Cardiac muscle cell (in vitro differentiated cells and primary cell): ENCODE data around the gene SKA3. TPM values are rescaled to one million over a fixed set of nuclear protein-coding genes. Genes with fewer than 3 reads are reported as not detected.
"Not testable (repeated sequence)": the region's sequence is repeated elsewhere in the genome, so short reads cannot be mapped to it uniquely, and the experiment has no call there.

ENCODE experiments used
- DNase-seq, 2 donors: peaks; one replicate each; pipeline versions ENCODE4 v3.0.0 to v3.0.0-alpha.2; 2010 to 2017; ENCODE audit warnings: low read depth in 1 of 2, low spot score in 1 of 2
- H3K27ac ChIP-seq: fragments of 200-600 bp; sonication (generic); 2 replicates; pipeline ENCODE4 v1.5.1; 2016
- H3K27me3 ChIP-seq: fragments of 200-600 bp; sonication (generic); 2 replicates; pipeline ENCODE4 v1.6.0; 2016; ENCODE audit warnings: control low read depth
- H3K36me3 ChIP-seq: fragments of 200-600 bp; sonication (generic); 2 replicates; pipeline ENCODE4 v1.5.1; 2016; ENCODE audit warnings: control low read depth
- H3K4me1 ChIP-seq: fragments of 200-600 bp; sonication (generic); 2 replicates; pipeline ENCODE4 v1.8.1; 2017; ENCODE audit warnings: low read depth, mild to moderate bottlenecking, mixed run types
- H3K4me3 ChIP-seq: fragments of 200-600 bp; sonication (generic); 2 replicates; pipeline ENCODE4 v1.5.1; 2016; ENCODE audit warnings: mild to moderate bottlenecking
- H3K9me3 ChIP-seq: fragments of 200-600 bp; sonication (generic); 2 replicates; pipeline ENCODE4 v1.5.1; 2017; ENCODE audit warnings: low read depth, mild to moderate bottlenecking, control low read depth
- polyA plus RNA-seq: library from polyadenylated mRNA; unstranded; fragments of >200 nt; fragmentation: Nextera tagmentation; extraction: Ambion mirVana; gene quantifications from 2 replicates; pipeline ENCODE4 v1.2.1, GENCODE V29; 2016
- total RNA-seq: library from RNA; depleted of rRNA; stranded (reverse); fragments of >200 nt; gene quantifications from 2 replicates; pipeline ENCODE4 v1.2.3, GENCODE V29; 2016
- TF ChIP-seq, protein P1 (sequence below): IDR thresholded peaks from 2 replicates; pipeline ENCODE4 v1.5.1; 2012; ENCODE audit warnings: low read depth, mild to moderate bottlenecking, low read length

The SKA3 gene
- total RNA-seq (4.1 and 7.8 TPM in 2 replicates), polyA plus RNA-seq (5.1 and 16.9 TPM in 2 replicates)

DNA sequence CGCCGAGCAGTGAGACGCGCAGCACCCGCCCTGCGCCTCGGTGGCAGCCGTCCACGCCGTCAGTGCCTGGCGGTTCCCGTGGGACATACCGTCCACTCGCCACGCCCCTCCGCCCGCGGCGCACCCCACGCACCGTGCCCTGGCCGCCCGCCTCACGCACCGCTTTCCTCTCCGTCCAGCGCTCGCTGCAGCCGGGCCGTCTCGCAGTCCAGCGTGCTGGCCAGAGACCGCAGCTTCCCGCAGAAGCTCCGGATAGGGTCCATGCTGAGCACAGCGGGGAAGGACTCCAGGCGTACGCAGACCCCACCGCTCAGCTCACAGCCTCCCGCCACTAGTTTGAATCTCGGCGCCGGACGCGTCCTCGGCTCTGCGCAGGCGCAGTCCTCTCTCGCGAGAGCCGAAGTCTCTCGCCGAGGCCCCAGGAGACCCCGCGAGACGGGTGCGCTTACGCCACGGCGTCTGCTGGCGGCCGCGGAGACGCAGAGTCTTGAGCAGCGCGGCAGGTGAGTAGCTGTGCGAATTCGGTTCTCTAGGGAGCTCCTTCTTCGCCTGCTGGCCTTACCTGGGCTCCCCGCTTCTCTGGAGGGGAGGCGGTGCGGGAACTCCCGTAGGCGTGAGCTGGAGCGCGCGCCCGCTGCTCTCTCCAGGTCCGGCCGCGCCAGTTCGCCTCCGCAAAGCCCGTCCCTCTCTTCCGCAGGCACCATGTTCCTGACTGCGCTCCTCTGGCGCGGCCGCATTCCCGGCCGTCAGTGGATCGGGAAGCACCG lies at the start of gene SKA3, which contains the start of gene MRPL57:
Gene SKA3, minus strand, starts transcription at position 338 of the 767 bp plus-strand sequence. Its CDS starts 75 bp downstream, at position 263.
Gene MRPL57, plus strand, starts transcription at position 444 of the 767 bp plus-strand sequence. Its CDS starts 259 bp downstream, at position 703.
- Histone ChIP-seq H3K4me1 (peaks cover 6% of the 10 kb centered on the region), H3K4me3 (peak within 1 kb of the TSS; percentile 89), H3K9me3 (no peaks in the 10 kb centered on the region), H3K27ac (peak within 1 kb of the TSS; percentile 96), H3K27me3 (no peaks in the 10 kb centered on the region), H3K36me3 (no peaks in the 10 kb centered on the region)
- TF ChIP-seq, protein P1, sequence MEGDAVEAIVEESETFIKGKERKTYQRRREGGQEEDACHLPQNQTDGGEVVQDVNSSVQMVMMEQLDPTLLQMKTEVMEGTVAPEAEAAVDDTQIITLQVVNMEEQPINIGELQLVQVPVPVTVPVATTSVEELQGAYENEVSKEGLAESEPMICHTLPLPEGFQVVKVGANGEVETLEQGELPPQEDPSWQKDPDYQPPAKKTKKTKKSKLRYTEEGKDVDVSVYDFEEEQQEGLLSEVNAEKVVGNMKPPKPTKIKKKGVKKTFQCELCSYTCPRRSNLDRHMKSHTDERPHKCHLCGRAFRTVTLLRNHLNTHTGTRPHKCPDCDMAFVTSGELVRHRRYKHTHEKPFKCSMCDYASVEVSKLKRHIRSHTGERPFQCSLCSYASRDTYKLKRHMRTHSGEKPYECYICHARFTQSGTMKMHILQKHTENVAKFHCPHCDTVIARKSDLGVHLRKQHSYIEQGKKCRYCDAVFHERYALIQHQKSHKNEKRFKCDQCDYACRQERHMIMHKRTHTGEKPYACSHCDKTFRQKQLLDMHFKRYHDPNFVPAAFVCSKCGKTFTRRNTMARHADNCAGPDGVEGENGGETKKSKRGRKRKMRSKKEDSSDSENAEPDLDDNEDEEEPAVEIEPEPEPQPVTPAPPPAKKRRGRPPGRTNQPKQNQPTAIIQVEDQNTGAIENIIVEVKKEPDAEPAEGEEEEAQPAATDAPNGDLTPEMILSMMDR, result no peak
- DNase-seq, result peak; percentile 96

DNA sequence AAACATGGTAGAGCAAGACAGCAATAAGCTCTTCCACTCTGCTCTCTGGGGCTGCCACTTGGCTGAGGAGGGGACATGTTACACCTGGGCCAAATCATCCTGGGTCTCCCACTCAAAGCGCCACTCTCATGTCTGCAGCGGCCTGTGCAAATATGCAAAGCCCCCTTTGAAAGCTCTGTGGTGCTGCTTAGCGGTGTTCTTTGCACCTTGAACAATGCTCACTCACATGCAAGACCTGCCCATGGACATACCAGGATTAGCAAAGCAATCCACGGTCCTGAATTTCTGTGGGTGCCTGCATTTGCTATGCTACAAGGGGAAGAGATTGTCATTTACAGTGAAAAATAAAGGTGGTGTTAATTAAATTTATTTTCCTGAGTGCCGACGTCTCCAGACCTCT lies 48.7 kb upstream of the SKA3 start:
- TF ChIP-seq, protein P1, result no peak
- H3K4me3 ChIP-seq, result no peak overlapping the region
- no peaks in the 10 kb centered on the region for H3K4me1 ChIP-seq
- no peak overlapping the region for H3K27ac ChIP-seq
- H3K27me3 ChIP-seq, result no peaks in the 10 kb centered on the region
- no peaks in the 10 kb centered on the region for H3K9me3 ChIP-seq
- DNase-seq, result no peak
- no peaks in the 10 kb centered on the region for H3K36me3 ChIP-seq

DNA sequence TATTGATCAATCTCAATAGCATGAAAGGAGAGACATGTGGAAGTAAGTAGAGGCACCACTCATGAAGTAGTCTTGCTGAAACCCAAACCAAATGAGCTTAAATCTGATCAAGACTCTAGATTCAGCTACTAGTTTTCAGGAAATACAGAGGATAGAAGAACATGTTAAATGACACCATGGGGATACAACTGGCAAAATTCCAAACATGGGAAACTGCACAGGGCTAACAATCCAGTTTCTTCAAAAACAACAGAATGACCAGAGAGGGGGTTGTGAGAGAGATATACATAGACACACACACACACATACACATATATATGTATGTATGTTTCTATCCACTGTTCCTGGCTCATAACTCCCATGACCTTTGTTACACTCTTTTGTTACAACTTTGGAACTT lies 44.9 kb upstream of the SKA3 start:
- Histone ChIP-seq H3K4me1 (no peaks in the 10 kb centered on the region), H3K27ac (no peak overlapping the region), H3K36me3 (no peaks in the 10 kb centered on the region), H3K27me3 (no peaks in the 10 kb centered on the region), H3K4me3 (no peak overlapping the region), H3K9me3 (no peaks in the 10 kb centered on the region)
- TF ChIP-seq, protein P1, result no peak
- DNase-seq, result no peak

DNA sequence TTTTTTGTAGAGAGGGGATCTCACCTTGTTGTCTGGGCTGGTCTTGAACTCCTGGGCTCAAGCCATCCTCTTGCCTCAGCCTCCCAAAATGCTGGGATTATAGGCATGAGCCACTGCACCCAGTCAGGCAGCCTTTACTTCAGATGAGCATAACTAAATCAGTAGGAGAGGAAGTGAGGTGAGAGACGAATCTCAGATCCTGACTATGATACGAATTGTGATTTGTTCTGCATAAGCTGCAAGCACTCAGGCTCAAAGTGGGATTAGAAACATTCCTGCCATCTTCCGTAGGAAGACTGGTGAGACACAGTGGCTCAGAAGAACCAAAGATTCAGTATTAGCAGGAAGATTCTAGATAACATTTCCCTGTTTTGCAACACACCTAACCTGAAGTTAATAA lies 43.4 kb upstream of the SKA3 start:
- not testable (repeated sequence) for H3K9me3 ChIP-seq, DNase-seq, H3K27ac ChIP-seq, H3K36me3 ChIP-seq, H3K4me3 ChIP-seq, H3K27me3 ChIP-seq, H3K4me1 ChIP-seq

DNA sequence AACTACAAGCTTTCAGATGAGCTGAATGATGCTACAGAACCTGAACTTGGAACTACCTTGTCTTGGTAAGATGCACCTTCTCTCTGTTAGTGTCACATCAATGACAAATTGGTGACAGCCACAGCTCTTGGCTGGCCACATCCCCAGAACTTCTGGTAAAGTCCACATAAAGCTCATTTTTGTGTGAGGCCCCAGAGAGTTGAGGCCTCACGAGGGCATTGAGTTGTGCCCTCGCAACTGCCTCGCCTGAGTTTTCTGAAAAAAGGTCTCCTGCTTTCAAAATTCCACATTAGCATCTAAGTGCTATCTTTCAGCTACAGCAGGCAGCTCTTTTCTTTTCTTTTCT lies 42.7 kb upstream of the SKA3 start:
- TF ChIP-seq, protein P1, result no peak
- Histone ChIP-seq H3K9me3 (no peaks in the 10 kb centered on the region), H3K4me1 (no peaks in the 10 kb centered on the region), H3K27me3 (no peaks in the 10 kb centered on the region), H3K4me3 (no peak overlapping the region), H3K36me3 (no peaks in the 10 kb centered on the region), H3K27ac (no peak overlapping the region)
- no peak for DNase-seq

DNA sequence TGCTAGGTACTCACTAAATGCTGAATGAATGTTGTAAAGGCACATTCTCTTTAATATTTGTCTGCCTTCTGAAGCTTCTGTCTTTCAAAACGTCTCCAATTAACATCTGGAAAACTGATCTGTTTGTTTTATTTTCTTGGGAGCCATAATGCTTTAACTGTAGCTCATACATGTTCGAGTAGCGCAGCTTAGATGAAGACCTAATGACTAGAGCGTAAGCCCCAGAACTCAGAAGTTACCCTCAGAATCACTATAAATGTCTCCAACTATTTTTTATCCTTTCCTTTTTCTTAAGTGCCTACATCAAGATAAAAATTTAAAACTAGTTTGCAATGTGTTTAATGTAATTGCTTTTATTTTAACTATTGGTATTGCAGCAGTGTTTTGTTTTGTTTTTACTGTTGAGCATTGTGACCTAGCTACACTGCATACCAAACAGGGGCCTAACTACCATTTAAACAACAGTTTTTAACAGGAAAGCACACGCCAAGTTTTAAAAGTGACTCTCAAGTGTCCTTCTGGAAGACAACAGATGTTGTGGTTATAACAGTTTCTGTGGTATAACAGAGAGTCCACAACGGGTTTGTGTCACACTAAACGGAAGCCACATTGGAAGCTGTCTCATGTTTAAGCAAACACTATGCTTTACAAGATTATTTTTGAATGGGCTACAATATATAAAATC lies 42.1 kb upstream of the SKA3 start:
- H3K36me3 ChIP-seq, result no peaks in the 10 kb centered on the region
- H3K4me1 ChIP-seq, result no peaks in the 10 kb centered on the region
- no peak overlapping the region for H3K27ac ChIP-seq
- no peak for DNase-seq
- no peaks in the 10 kb centered on the region for H3K9me3 ChIP-seq
- no peak overlapping the region for H3K4me3 ChIP-seq
- TF ChIP-seq, protein P1, result no peak
- H3K27me3 ChIP-seq, result no peaks in the 10 kb centered on the region
